Neural crest cell (in vitro differentiated cells): ENCODE results near the gene HS3ST3B1. TPM values are rescaled to one million over a fixed set of nuclear protein-coding genes. Genes with fewer than 3 reads are reported as not detected.

Experiments
- DNase-seq: peaks from one replicate; pipeline ENCODE4 v3.0.0; 2021; ENCODE audit warnings: low read depth, mixed read lengths, low spot score
- H3K27ac Mint-ChIP-seq: one replicate; pipeline ENCODE4 v1.8.0; 2021; ENCODE audit warnings: mild to moderate bottlenecking, mixed read lengths; ENCODE audit not compliant: unreplicated experiment
- H3K27me3 Mint-ChIP-seq: 2 replicates; pipeline ENCODE4 v1.8.0; 2021; ENCODE audit warnings: low read depth, mild to moderate bottlenecking, mixed read lengths
- H3K36me3 Mint-ChIP-seq: 2 replicates; pipeline ENCODE4 v1.8.0; 2021; ENCODE audit warnings: low read depth, mild to moderate bottlenecking, mixed read lengths
- H3K4me1 Mint-ChIP-seq: 2 replicates; pipeline ENCODE4 v1.8.0; 2021; ENCODE audit warnings: mixed read lengths
- H3K4me3 Mint-ChIP-seq: one replicate; pipeline ENCODE4 v1.8.0; 2021; ENCODE audit warnings: mild to moderate bottlenecking, mixed read lengths
- H3K9me3 Mint-ChIP-seq: 2 replicates; pipeline ENCODE4 v1.8.0; 2021; ENCODE audit warnings: mixed read lengths
- total RNA-seq: library from RNA; stranded (reverse); gene quantifications from 2 replicates; pipeline ENCODE4 v1.2.1, GENCODE V29; 2021
- TF ChIP-seq, protein P1 (sequence below): fragments of 200-600 bp; sonication (generic); conservative IDR thresholded peaks from 2 replicates; pipeline ENCODE4 v1.5.0; 2021; ENCODE audit warnings: antibody characterized with exemption, mild to moderate bottlenecking

HS3ST3B1 gene
- total RNA-seq, 1 donor from 2014 or later: 58.3 TPM

DNA sequence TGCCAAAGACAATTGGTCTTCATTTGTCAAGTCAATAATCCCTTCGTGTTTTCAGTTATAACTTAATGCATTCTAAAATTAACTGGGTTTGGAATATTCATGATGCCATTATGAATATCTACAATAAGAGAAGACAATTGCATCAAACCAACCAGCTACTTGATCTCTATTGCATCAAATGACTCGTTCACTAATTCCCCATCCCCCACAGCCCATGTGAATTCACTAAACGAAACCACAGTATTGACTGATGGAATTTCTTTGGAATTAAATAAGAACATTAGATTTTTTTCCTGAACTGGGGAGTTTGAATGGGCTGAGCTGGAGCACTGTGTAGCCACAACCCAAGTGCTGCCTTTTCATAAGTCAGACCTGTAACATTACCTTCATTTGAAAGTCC is 65.3 kb downstream of the HS3ST3B1 start:
- H3K4me1 Mint-ChIP-seq: peaks cover 11% of the 10 kb centered on the region
- TF ChIP-seq, protein P1, sequence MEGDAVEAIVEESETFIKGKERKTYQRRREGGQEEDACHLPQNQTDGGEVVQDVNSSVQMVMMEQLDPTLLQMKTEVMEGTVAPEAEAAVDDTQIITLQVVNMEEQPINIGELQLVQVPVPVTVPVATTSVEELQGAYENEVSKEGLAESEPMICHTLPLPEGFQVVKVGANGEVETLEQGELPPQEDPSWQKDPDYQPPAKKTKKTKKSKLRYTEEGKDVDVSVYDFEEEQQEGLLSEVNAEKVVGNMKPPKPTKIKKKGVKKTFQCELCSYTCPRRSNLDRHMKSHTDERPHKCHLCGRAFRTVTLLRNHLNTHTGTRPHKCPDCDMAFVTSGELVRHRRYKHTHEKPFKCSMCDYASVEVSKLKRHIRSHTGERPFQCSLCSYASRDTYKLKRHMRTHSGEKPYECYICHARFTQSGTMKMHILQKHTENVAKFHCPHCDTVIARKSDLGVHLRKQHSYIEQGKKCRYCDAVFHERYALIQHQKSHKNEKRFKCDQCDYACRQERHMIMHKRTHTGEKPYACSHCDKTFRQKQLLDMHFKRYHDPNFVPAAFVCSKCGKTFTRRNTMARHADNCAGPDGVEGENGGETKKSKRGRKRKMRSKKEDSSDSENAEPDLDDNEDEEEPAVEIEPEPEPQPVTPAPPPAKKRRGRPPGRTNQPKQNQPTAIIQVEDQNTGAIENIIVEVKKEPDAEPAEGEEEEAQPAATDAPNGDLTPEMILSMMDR: no peak
- H3K27me3 Mint-ChIP-seq: no peaks in the 10 kb centered on the region
- no peak overlapping the region for H3K4me3 Mint-ChIP-seq
- no peak overlapping the region for H3K27ac Mint-ChIP-seq
- H3K9me3 Mint-ChIP-seq: no peaks in the 10 kb centered on the region
- no peaks in the 10 kb centered on the region for H3K36me3 Mint-ChIP-seq
- no peak for DNase-seq

DNA sequence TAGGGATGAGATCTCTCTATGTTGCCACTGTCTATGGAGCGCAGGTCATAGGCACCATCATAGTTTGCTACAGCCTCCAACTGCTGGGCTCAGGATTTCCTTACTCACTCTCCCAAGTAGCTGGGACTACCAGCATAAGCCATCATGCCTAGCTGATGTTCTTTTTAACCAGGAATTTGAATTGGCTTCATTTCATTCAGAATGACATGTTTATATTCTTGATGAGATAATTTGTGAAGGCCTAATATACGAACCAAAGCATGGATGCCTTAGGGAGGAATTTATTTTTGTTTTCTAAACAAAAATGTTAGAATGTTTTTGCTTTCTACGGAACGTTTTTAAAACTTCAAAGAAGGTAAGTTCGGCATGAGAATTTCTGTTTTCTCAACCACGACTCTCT is 71.6 kb downstream of the HS3ST3B1 start:
- TF ChIP-seq, protein P1: no peak
- no peak for DNase-seq
- Mint-ChIP-seq H3K27ac (no peak overlapping the region), H3K4me1 (peaks cover 42% of the 10 kb centered on the region), H3K4me3 (no peak overlapping the region), H3K36me3 (no peaks in the 10 kb centered on the region), H3K27me3 (peaks cover 3% of the 10 kb centered on the region), H3K9me3 (no peaks in the 10 kb centered on the region)

DNA sequence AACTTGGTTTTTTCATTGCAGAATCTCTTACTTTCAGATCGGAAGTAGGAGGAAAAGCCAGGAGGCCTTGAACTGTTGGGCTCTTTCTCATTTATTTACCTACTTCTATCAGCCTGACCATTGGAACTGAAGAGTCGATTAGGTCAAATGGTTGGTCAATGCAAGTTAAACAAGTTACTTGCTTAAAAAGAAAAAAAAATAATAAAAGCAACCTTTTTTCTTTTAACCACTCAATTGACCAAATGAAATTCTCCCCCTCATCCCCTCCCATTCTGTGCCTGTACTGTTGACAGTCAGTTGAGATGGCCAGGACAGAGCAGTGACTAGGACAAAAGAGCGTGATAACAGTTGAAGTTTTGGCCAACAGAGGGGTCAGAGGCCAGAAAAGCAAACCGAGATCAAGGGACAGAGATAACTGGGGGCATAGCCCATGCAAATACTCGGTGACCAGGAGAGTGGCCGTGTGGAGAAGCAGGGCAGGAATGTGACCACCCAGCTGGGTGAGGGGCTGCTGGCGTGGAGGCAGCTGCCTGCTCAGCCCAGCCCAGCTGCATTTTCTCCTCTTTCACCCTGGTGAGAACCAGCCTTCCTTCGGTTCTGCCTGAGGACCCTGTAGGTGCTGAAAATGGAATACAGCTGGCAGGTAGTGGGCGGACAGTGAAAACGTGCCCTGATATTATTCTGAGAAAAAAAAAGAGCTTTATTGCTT is 72.2 kb downstream of the HS3ST3B1 start:
- Mint-ChIP-seq H3K27me3 (peaks cover 3% of the 10 kb centered on the region), H3K27ac (no peak overlapping the region), H3K4me3 (no peak overlapping the region), H3K4me1 (peaks cover 42% of the 10 kb centered on the region), H3K9me3 (no peaks in the 10 kb centered on the region), H3K36me3 (no peaks in the 10 kb centered on the region)
- TF ChIP-seq, protein P1: no peak
- peak; percentile 5 for DNase-seq

DNA sequence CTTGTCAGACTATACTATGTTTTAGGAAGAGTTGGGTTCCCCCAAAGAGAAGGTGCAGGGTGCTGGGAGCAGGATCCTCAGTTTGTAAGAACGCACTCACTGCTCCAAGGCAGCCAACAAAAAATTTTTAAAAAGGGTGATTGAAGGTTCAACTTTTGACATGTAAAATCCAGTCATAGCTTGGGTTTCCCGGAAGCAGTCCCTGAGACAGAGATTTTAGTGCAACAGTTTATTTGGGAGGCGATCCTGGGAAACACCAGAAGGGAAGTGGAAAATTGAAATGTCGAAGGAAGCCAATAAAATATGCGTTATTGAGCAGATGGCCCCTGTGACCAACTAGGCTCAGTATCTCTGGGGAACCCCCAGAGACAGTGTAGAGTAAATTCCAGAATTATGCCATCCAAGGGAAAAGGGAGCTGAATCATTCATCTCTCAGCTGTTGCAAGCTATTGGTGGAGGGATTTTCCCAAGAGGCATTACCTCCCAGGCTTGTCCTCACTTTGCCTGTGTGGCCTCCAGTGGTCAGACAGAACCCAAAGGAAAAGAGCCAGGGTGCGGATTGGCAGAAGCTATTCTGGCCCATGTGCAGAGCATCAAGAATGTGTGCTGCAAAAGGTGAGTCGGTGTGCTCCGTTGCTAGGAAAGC is 72.9 kb downstream of the HS3ST3B1 start:
- H3K27me3 Mint-ChIP-seq: peaks cover 3% of the 10 kb centered on the region
- H3K36me3 Mint-ChIP-seq: no peaks in the 10 kb centered on the region
- no peak overlapping the region for H3K27ac Mint-ChIP-seq
- peaks cover 42% of the 10 kb centered on the region for H3K4me1 Mint-ChIP-seq
- TF ChIP-seq, protein P1: no peak
- no peak for DNase-seq
- H3K9me3 Mint-ChIP-seq: no peaks in the 10 kb centered on the region
- no peak overlapping the region for H3K4me3 Mint-ChIP-seq

DNA sequence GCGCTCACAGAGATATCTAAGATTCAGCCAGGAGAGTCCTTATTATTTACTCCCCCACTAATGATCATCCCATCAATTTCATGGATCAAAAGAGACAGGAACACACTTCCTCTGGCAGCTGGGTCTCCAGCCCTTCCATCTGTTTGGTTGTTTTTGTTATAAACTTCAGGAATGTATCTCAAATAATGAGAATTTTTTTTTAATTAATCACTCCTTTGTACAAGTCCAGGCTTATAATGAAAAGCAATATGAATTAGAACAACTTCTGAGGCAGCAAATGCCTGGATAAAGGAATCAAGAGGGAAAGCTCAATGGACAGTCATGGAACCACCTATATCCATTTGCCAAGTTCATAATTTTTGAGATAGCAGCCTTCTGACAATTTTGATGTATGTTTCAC is 73.4 kb downstream of the HS3ST3B1 start:
- peaks cover 3% of the 10 kb centered on the region for H3K27me3 Mint-ChIP-seq
- H3K36me3 Mint-ChIP-seq: no peaks in the 10 kb centered on the region
- no peak overlapping the region for H3K4me3 Mint-ChIP-seq
- H3K27ac Mint-ChIP-seq: no peak overlapping the region
- no peaks in the 10 kb centered on the region for H3K9me3 Mint-ChIP-seq
- TF ChIP-seq, protein P1: no peak
- H3K4me1 Mint-ChIP-seq: peaks cover 42% of the 10 kb centered on the region
- no peak for DNase-seq
